Breast epithelium (tissue), 4 donors: Measurements from ENCODE around the gene ABCF1. TPM values are rescaled to one million over a fixed set of nuclear protein-coding genes. Genes with fewer than 3 reads are reported as not detected.

ENCODE experiments used
- DNase-seq, 2 donors: peaks; one replicate each; pipeline ENCODE4 v3.0.0-alpha.2; 2019; ENCODE audit warnings: low spot score in 2 of 2
- H3K27ac ChIP-seq, 2 donors: fragments of 200-600 bp; sonication (generic) in 1 of 2; one replicate each; pipeline ENCODE4 v1.5.1; 2016 to 2019; ENCODE audit warnings: mild to moderate bottlenecking in 1 of 2
- H3K27me3 ChIP-seq, 2 donors: fragments of 200-600 bp; sonication (generic) in 1 of 2; one replicate each; pipeline versions ENCODE4 v1.5.1 to v1.6.0; 2017 to 2019; ENCODE audit warnings: control low read depth in 1 of 2, mild to moderate bottlenecking in 1 of 2
- H3K36me3 ChIP-seq: fragments of 200-600 bp; one replicate; pipeline ENCODE4 v1.5.1; 2019
- H3K4me1 ChIP-seq, 2 donors: fragments of 200-600 bp; sonication (generic); one replicate each; pipeline ENCODE4 v1.5.1; 2016 to 2019; ENCODE audit warnings: control low read depth in 1 of 2
- H3K4me3 ChIP-seq, 3 donors: fragments of 200-600 bp; sonication (generic); 1 replicate in 2 of 3; 2 replicates in 1 of 3; pipeline ENCODE4 v1.5.1; 2016 to 2019; ENCODE audit warnings: mild to moderate bottlenecking in 3 of 3, moderate library complexity in 2 of 3
- H3K9me3 ChIP-seq, 2 donors: fragments of 200-600 bp; sonication (generic) in 1 of 2; one replicate each; pipeline ENCODE4 v1.5.1; 2016 to 2019; ENCODE audit warnings: control low read depth in 1 of 2
- CTCF ChIP-seq, 3 donors: fragments of 450-650 bp; IDR thresholded peaks; one replicate each; pipeline ENCODE4 v1.5.1; 2016 to 2017; ENCODE audit warnings: antibody characterized with exemption in 3 of 3, mild to moderate bottlenecking in 3 of 3, moderate library complexity in 3 of 3
- POLR2A ChIP-seq: fragments of 450-650 bp; IDR thresholded peaks from one replicate; pipeline ENCODE4 v1.6.1; 2016; ENCODE audit warnings: antibody characterized with exemption, mild to moderate bottlenecking, moderate library complexity
- POLR2AphosphoS5 ChIP-seq, 3 donors: sonication (generic); formaldehyde crosslinking; IDR thresholded peaks; one replicate each; pipeline ENCODE4 v1.6.1; 2017; ENCODE audit warnings: antibody characterized with exemption in 3 of 3
- intact Hi-C: fragments of 100-400 bp; cut with DNase I; formaldehyde crosslinking; loops from one replicate; pipeline ENCODE4 v1.15.1; 2023; ENCODE audit warnings: low total_unique reads
- total RNA-seq, 3 donors: library from RNA; depleted of rRNA; stranded (reverse); fragments of >200 nt; gene quantifications; one replicate each; pipeline ENCODE4 v1.1.0, GENCODE V29; 2016

ABCF1 gene
- total RNA-seq, 3 donors from 2014 or later = 41.0 to 55.2 (median 51.5) TPM

GRCh38 chr6:30615958-30616810 lies 44.9 kb downstream of the ABCF1 start:
- Histone ChIP-seq H3K36me3 (no peaks in the 10 kb centered on the region), H3K4me3 (peak overlapping the region; percentile 82 to 91 (median 86)), H3K27ac (peak overlapping the region; percentile 95 to 100), H3K27me3 (no peaks in the 10 kb centered on the region), H3K9me3 (no peaks in the 10 kb centered on the region), H3K4me1 (peaks cover 0 to 18% of the 10 kb centered on the region in 2 donors)
- DNase-seq = peak in 1 of 2 donors; percentile 43
- TF ChIP-seq POLR2A (peak; percentile 38), CTCF (IDR thresholded peaks at IDR 0.05) (no peak), POLR2AphosphoS5 (IDR thresholded peaks at IDR 0.05) (peak in 2 of 3 donors; percentile 65 to 79)
- intact Hi-C loops = no loop called here

- Histone ChIP-seq H3K4me1 (peaks cover 0 to 14% of the 10 kb centered on the region in 2 donors), H3K27me3 (no peaks in the 10 kb centered on the region), H3K9me3 (no peaks in the 10 kb centered on the region), H3K36me3 (no peaks in the 10 kb centered on the region), H3K27ac (peak within 1 kb of the TSS; percentile 95 to 100), H3K4me3 (peak within 1 kb of the TSS; percentile 82 to 91 (median 86))
- peak; percentile 100 for TF ChIP-seq POLR2A
- TF ChIP-seq CTCF (IDR thresholded peaks at IDR 0.05) = peak; percentile 17 to 29 (median 26)
- TF ChIP-seq POLR2AphosphoS5 (IDR thresholded peaks at IDR 0.05) = peak; percentile 100
- intact Hi-C loops = no loop called here
- peak; percentile 99 to 100 for DNase-seq
Measured at GRCh38 chr6:30616811-30617564, 45.7 kb downstream of the ABCF1 start, which contains the start of gene PPP1R10. PPP1R10 (minus strand) TSS chr6:30617243; CDS start chr6:30609944, 7,299 bp downstream.

DNA sequence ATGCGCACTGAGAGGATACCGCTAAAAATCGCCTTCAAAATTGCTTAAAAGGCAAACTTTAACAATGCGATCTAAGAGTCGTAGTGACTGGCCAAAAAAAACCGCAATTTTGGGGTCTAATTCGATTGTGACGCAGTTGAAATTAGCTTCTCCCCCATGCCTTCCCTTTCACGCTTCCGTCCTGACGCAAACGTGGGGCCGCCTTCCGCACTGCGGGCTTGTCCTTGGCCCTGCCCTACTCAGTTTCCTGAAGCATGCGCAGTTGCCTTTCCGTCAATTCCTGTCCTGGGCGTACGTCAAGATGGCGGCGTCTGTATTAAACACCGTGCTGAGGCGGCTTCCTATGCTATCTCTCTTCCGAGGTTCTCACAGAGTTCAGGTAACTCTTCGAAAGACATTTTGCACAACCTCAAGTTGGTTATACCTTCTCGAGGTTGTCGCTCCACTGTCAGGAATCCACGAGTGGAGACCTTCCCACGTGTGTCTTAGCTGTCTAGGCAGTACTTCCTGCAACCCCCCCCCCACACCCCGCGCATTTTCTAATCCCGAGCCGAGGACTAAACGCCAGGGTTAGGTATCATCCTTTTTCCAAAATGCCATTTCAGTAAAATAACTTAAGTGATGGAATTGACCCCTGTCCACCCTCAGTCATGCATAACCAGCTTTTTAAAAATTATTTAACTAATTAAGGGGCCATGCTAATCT lies 46.5 kb downstream of the ABCF1 start, which contains the start of gene MRPS18B:
MRPS18B (plus strand) TSS at position 276 of the 705 bp plus-strand sequence; CDS start at position 302, 26 bp downstream.
- peak; percentile 98 for DNase-seq
- TF ChIP-seq POLR2A (peak; percentile 94), CTCF (IDR thresholded peaks at IDR 0.05) (no peak), POLR2AphosphoS5 (IDR thresholded peaks at IDR 0.05) (peak; percentile 88 to 94 (median 88))
- Histone ChIP-seq H3K27ac (peak within 1 kb of the TSS; percentile 95 to 100), H3K4me1 (peaks cover 0 to 7% of the 10 kb centered on the region in 2 donors), H3K9me3 (no peaks in the 10 kb centered on the region), H3K4me3 (peak within 1 kb of the TSS; percentile 82 to 91 (median 86)), H3K36me3 (no peaks in the 10 kb centered on the region), H3K27me3 (no peaks in the 10 kb centered on the region)
- intact Hi-C loops = no loop called here

- no peaks in the 10 kb centered on the region for H3K9me3 ChIP-seq
- H3K27me3 ChIP-seq = no peaks in the 10 kb centered on the region
- H3K4me3 ChIP-seq = peak overlapping the region; percentile 54 to 86 (median 82)
- no peaks in the 10 kb centered on the region for H3K36me3 ChIP-seq
- TF ChIP-seq CTCF (IDR thresholded peaks at IDR 0.05) = no peak
- TF ChIP-seq POLR2A = no peak
- no peak for TF ChIP-seq POLR2AphosphoS5 (IDR thresholded peaks at IDR 0.05)
- H3K27ac ChIP-seq = peak overlapping the region; percentile 95 to 100
- no peak for DNase-seq
- H3K4me1 ChIP-seq = peaks cover 0 to 6% of the 10 kb centered on the region in 2 donors
- intact Hi-C loops = no loop called here
Measured at GRCh38 chr6:30618270-30618797, 47.1 kb downstream of the ABCF1 start.
